Neutrophil (primary cell): ENCODE results near the gene H19.

Source experiments
- H3K27ac ChIP-seq: fragments of 200-600 bp; sonication (generic); 2 replicates; pipeline ENCODE4 v1.5.1; 2016; ENCODE audit warnings: mild to moderate bottlenecking, moderate library complexity
- H3K27me3 ChIP-seq: fragments of 200-600 bp; sonication (generic); 2 replicates; pipeline ENCODE4 v1.6.0; 2016; ENCODE audit warnings: mild to moderate bottlenecking
- H3K36me3 ChIP-seq: fragments of 200-600 bp; sonication (generic); 2 replicates; pipeline ENCODE4 v1.5.1; 2017
- H3K4me1 ChIP-seq, 2 experiments: fragments of 200-600 bp in 1 of 2; sonication (generic) in 1 of 2; 1 replicate in 1 of 2; 2 replicates in 1 of 2; pipeline versions ENCODE4 v1.5.1 to v1.6.1; 2013 to 2016; ENCODE audit warnings: low read depth in 1 of 2, low read length in 1 of 2, mild to moderate bottlenecking in 1 of 2, moderate library complexity in 1 of 2; ENCODE audit not compliant: control insufficient read depth in 1 of 2, insufficient read depth in 1 of 2
- H3K4me3 ChIP-seq, 2 experiments: fragments of 200-600 bp in 1 of 2; sonication (generic) in 1 of 2; 1 replicate in 1 of 2; 2 replicates in 1 of 2; pipeline ENCODE4 v1.5.1; 2013 to 2016; ENCODE audit warnings: low read depth in 1 of 2, low read length in 1 of 2, mild to moderate bottlenecking in 1 of 2, moderate library complexity in 1 of 2
- H3K9me3 ChIP-seq: fragments of 200-600 bp; sonication (generic); 2 replicates; pipeline ENCODE4 v1.5.1; 2016
- TF ChIP-seq, protein P1 (sequence below): fragments of 200-600 bp; sonication (generic); IDR thresholded peaks from 2 replicates; pipeline ENCODE4 v1.5.1; 2016; ENCODE audit warnings: antibody characterized with exemption

Gene H19

DNA sequence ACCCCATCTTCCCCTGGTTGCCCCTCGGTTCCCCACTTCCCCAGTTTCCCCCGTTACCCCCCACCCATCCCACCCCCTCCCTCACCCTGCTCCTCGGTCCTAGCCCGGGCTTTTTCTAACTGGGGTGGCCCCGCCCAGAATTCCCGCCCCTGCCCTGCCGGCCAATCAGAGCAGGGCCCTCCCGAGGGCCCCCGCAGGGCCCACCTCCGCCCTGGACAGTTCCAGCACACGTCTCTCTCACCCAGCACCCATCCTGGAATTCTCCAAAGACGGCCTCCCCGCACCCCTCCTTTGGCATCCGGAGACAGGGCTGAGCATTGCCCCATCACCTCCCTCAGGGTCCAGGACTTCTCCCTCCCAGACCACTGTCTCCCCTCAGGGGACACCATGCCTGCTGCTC lies at the start of gene H19:
Gene H19 (minus strand): TSS at position 88 of the 400 bp plus-strand sequence.
- Histone ChIP-seq H3K36me3 (no peaks in the 10 kb centered on the region), H3K27ac (no peak within 1 kb of the TSS), H3K9me3 (no peaks in the 10 kb centered on the region), H3K4me1 (no peaks in the 10 kb centered on the region), H3K4me3 (no peak within 1 kb of the TSS), H3K27me3 (no peaks in the 10 kb centered on the region)
- TF ChIP-seq, protein P1, sequence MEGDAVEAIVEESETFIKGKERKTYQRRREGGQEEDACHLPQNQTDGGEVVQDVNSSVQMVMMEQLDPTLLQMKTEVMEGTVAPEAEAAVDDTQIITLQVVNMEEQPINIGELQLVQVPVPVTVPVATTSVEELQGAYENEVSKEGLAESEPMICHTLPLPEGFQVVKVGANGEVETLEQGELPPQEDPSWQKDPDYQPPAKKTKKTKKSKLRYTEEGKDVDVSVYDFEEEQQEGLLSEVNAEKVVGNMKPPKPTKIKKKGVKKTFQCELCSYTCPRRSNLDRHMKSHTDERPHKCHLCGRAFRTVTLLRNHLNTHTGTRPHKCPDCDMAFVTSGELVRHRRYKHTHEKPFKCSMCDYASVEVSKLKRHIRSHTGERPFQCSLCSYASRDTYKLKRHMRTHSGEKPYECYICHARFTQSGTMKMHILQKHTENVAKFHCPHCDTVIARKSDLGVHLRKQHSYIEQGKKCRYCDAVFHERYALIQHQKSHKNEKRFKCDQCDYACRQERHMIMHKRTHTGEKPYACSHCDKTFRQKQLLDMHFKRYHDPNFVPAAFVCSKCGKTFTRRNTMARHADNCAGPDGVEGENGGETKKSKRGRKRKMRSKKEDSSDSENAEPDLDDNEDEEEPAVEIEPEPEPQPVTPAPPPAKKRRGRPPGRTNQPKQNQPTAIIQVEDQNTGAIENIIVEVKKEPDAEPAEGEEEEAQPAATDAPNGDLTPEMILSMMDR = no peak

DNA sequence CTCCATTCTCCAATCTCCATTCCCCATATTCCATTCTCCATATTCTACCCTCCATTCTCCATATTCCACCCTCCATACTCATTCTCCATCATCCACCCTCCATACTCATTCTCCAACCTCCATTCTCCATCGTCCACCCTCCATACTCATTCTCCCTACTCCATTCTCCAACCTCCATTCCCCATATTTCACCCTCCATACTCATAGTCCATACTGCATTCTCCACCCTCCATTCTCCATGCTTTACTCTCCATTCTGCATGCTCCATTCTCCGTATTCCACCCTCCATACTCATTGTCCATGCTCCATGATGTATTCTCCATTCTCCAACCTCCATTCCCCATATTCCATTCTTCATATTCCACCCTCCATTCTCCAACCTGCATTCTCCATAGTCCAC lies 44.3 kb upstream of the H19 start:
- H3K36me3 ChIP-seq = no peaks in the 10 kb centered on the region
- no peaks in the 10 kb centered on the region for H3K9me3 ChIP-seq
- H3K4me3 ChIP-seq = no peak overlapping the region
- H3K27ac ChIP-seq = no peak overlapping the region
- TF ChIP-seq, protein P1 = no peak
- peaks cover 17% of the 10 kb centered on the region for H3K27me3 ChIP-seq
- H3K4me1 ChIP-seq = no peaks in the 10 kb centered on the region

DNA sequence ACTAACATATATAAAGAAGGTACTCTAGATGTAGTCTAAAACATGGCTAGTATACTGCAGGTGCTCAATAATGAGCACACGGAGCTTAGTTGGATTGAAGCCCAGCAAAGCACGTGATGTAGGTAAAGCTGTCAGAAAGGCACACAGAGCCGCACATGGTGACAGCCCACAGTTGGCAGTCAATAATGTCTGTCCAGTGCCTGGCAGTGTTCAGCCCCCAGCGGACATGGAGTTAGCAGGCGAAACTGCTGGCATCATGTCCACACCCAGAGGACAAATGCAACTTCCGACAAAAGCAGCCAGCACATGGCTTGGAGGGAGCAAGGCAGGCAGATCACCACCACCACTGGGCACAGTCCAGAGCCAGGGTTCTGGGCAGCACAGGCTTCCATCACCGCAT lies 43.5 kb upstream of the H19 start:
- TF ChIP-seq, protein P1 = no peak
- Histone ChIP-seq H3K27ac (no peak overlapping the region), H3K36me3 (no peaks in the 10 kb centered on the region), H3K27me3 (peaks cover 9% of the 10 kb centered on the region), H3K4me3 (no peak overlapping the region), H3K4me1 (no peaks in the 10 kb centered on the region), H3K9me3 (no peaks in the 10 kb centered on the region)

DNA sequence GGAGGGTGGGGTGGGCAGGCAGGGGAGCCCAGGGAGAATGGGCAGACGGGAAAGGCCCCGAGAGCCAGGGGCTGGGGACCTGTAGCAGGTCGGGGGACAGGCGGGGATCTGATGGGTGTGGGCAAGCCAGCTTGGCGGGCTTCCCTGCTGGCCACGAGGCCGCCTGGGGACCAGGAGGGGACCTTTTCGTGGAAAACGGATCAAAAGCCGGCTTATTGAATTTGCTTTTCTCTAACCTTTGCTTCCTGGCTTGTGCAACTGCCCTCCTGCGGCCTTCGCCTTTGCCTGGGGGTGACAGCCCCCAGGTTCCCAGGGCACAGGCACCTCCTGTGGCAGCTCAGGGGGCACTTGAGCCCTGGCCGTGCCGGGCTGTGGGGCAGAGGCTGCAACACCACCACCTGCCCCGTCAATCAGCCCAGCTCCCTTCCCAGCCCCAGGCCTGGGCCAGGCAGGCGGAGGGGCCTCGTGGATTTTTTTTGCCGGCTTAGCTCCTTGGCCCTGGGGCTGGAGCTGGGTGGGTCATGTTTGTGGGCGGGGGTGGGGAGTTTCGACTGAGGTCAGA lies 41.6 kb upstream of the H19 start:
- Histone ChIP-seq H3K27me3 (no peaks in the 10 kb centered on the region), H3K4me1 (no peaks in the 10 kb centered on the region), H3K36me3 (no peaks in the 10 kb centered on the region), H3K9me3 (no peaks in the 10 kb centered on the region), H3K27ac (no peak overlapping the region), H3K4me3 (no peak overlapping the region)
- TF ChIP-seq, protein P1 = no peak

DNA sequence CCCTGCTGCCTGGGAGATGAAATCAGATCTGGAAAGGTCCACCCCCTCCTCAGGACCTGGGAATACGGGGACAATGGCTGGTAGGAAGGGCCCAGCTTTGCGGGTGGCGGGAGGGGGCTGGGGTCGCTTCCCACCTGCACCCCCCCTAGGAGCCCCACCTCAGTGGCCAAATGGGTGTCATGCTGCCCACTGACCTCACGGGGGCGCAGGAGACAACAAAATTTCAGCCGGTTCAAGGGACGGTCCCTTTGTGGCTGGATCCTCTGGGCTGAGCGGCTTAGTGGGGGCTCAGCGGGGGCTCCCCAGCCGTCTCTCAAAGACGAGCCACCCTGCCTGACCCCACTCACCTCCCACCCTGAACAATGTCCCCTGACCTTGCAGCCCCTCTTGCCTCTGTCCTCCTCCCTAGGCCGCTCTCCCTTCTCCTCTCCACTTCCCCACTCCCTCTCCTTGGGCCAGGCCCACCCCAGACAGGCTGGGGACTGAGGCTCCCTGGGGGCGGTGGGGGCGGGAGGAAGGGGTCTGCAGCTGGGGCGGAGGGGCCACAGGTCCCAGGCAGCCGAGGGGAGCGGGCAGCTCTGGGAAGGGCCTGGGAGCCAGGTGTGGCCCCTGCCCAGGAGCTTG lies 39.3 kb upstream of the H19 start:
- TF ChIP-seq, protein P1 = no peak
- H3K36me3 ChIP-seq = no peaks in the 10 kb centered on the region
- H3K4me1 ChIP-seq = no peaks in the 10 kb centered on the region
- no peaks in the 10 kb centered on the region for H3K9me3 ChIP-seq
- H3K4me3 ChIP-seq = no peak overlapping the region
- no peaks in the 10 kb centered on the region for H3K27me3 ChIP-seq
- no peak overlapping the region for H3K27ac ChIP-seq
